ENCODE measurements around the gene EXD3. TPM values are rescaled to one million over a fixed set of nuclear protein-coding genes. Genes with fewer than 3 reads are reported as not detected.

Gene EXD3
- total and polyA plus RNA-seq, 9 of the 15 experiments (the other 6 are each of a cell fraction or from before 2014, with no cell fraction given): 0.29 to 12.5 (median 3.9) TPM

DNA sequence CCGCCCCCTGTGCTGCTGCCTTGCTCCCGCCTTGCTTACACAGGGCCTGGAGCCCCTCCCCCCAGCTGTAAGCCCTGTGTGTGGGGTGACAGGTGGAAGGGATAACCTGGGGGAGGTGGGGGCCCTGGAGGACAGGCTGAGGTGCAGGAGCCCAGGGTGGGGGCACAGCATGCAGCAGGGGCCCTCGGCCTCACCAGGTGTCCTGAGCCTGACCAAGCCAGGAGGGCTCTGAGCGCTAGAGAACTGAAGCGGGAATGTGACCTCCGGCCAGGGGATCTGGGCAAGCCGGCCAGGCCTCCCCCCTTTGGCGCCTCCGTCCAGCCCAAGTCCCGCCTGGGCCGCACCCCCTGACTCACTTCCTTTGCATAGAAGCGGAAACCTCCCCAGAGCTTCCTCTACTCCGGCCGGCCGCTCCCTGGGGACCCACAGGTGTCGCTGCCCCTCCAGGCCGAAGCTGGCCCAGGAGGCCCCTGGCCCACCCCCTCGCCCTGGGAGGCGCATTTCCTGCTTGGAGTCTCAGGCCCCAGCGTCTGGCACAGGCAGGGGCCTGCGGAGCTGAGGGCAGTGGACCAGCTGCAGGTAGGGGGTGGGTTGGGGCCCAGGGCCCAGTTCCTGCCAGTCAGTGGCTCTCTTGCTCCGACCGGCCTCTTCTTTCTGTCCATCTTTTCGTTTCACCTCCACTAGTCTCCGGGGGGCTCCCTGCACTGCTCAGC, 145.5 kb downstream of the EXD3 start, which contains the start of gene TOR4A (continued):
- TF ChIP-seq, protein P1, sequence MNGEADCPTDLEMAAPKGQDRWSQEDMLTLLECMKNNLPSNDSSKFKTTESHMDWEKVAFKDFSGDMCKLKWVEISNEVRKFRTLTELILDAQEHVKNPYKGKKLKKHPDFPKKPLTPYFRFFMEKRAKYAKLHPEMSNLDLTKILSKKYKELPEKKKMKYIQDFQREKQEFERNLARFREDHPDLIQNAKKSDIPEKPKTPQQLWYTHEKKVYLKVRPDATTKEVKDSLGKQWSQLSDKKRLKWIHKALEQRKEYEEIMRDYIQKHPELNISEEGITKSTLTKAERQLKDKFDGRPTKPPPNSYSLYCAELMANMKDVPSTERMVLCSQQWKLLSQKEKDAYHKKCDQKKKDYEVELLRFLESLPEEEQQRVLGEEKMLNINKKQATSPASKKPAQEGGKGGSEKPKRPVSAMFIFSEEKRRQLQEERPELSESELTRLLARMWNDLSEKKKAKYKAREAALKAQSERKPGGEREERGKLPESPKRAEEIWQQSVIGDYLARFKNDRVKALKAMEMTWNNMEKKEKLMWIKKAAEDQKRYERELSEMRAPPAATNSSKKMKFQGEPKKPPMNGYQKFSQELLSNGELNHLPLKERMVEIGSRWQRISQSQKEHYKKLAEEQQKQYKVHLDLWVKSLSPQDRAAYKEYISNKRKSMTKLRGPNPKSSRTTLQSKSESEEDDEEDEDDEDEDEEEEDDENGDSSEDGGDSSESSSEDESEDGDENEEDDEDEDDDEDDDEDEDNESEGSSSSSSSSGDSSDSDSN (IDR thresholded peaks at IDR 0.05; ENCODE audit: borderline replicate concordance in 1 of 2, low read depth in 2 of 2, low read length in 2 of 2): peak; percentile 94 to 96
- TF ChIP-seq, protein P2, sequence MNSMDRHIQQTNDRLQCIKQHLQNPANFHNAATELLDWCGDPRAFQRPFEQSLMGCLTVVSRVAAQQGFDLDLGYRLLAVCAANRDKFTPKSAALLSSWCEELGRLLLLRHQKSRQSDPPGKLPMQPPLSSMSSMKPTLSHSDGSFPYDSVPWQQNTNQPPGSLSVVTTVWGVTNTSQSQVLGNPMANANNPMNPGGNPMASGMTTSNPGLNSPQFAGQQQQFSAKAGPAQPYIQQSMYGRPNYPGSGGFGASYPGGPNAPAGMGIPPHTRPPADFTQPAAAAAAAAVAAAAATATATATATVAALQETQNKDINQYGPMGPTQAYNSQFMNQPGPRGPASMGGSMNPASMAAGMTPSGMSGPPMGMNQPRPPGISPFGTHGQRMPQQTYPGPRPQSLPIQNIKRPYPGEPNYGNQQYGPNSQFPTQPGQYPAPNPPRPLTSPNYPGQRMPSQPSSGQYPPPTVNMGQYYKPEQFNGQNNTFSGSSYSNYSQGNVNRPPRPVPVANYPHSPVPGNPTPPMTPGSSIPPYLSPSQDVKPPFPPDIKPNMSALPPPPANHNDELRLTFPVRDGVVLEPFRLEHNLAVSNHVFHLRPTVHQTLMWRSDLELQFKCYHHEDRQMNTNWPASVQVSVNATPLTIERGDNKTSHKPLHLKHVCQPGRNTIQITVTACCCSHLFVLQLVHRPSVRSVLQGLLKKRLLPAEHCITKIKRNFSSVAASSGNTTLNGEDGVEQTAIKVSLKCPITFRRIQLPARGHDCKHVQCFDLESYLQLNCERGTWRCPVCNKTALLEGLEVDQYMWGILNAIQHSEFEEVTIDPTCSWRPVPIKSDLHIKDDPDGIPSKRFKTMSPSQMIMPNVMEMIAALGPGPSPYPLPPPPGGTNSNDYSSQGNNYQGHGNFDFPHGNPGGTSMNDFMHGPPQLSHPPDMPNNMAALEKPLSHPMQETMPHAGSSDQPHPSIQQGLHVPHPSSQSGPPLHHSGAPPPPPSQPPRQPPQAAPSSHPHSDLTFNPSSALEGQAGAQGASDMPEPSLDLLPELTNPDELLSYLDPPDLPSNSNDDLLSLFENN (IDR thresholded peaks at IDR 0.05; ENCODE audit: low read depth in 2 of 2, low read length in 2 of 2): 0 out of 4 replicates have a peak, but pooled peaks of 1 of the 2 experiments have one; percentile 11
- TF ChIP-seq NELFE (IDR thresholded peaks at IDR 0.05; ENCODE audit: insufficient read depth, insufficient read length): no peak
- TF ChIP-seq, protein P3, sequence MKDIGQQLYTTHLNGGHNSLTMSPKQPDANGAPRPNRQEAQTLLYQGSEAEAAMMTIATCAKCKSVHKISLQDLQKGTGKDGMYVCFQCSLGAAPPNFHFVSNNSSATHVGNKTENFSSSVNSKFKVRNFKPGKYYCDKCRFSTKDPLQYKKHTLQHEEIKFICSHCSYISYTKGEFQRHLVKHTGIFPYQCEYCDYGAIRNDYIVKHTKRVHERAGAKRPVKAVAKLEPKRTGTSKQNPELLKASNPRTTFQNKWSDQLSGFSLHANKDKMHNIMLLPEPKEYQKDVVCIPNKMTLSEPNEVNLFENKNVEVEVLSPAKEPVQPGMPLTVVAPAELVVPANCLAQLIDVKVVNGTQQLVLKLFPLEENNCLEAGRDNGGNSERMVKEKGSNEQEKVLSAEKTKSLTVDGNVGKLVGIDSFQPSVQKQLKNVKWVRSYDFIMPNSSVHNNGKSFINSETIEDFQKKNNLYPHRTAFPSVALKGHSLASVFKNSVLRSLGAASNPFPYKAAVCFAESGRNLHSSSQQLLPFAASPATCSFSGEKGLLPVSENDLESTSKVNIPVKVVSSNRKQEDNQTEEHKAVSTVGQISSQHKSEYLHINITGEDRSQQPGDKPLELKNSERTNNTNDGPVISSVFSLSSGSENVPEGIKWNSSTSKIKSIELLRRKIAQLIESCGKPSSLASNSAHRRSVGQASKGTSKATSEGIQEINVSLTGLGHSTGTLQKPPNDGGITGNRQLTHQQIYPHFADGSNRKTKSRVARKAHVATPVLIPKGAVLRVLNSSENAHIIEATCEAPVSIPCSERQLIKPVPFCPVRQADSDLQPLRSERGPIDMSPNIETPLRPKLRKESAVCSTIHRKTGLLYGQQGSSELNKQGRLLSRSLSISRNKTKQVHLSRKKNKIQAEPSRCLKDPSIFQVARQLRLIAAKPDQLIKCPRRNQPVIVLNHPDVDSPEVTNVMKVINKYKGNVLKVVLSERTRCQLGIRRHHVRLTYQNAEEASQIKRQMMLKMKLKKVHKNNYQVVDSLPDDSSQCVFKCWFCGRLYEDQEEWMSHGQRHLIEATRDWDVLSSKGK (CRISPR knock-in tag; IDR thresholded peaks at IDR 0.05): no peak
- TF ChIP-seq RBBP5 (IDR thresholded peaks at IDR 0.05; ENCODE audit: borderline replicate concordance, insufficient read depth, low read length, poor library complexity, severe bottlenecking): peak; percentile 19
- no peak; the same call in 1 of the 2 replicates for TF ChIP-seq CC2D1A (IDR thresholded peaks at IDR 0.05)
- TF ChIP-seq KHSRP (IDR thresholded peaks at IDR 0.05): no peak
- TF ChIP-seq, protein P4, sequence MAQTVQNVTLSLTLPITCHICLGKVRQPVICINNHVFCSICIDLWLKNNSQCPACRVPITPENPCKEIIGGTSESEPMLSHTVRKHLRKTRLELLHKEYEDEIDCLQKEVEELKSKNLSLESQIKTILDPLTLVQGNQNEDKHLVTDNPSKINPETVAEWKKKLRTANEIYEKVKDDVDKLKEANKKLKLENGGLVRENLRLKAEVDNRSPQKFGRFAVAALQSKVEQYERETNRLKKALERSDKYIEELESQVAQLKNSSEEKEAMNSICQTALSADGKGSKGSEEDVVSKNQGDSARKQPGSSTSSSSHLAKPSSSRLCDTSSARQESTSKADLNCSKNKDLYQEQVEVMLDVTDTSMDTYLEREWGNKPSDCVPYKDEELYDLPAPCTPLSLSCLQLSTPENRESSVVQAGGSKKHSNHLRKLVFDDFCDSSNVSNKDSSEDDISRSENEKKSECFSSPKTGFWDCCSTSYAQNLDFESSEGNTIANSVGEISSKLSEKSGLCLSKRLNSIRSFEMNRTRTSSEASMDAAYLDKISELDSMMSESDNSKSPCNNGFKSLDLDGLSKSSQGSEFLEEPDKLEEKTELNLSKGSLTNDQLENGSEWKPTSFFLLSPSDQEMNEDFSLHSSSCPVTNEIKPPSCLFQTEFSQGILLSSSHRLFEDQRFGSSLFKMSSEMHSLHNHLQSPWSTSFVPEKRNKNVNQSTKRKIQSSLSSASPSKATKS (CRISPR knock-in tag; IDR thresholded peaks at IDR 0.05): no peak
- TF ChIP-seq PCBP1 (IDR thresholded peaks at IDR 0.05; ENCODE audit: low read depth, low read length, poor library complexity, severe bottlenecking): no peak
- TF ChIP-seq, protein P5, sequence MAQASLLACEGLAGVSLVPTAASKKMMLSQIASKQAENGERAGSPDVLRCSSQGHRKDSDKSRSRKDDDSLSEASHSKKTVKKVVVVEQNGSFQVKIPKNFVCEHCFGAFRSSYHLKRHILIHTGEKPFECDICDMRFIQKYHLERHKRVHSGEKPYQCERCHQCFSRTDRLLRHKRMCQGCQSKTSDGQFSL (CRISPR knock-in tag; IDR thresholded peaks at IDR 0.05): peak; percentile 64; the same call in 1 of the 2 replicates
- TF ChIP-seq, protein P5 (tag; IDR thresholded peaks at IDR 0.05): peak in 1 of 2 experiments; percentile 78; a peak in 2 of 4 replicates
- TF ChIP-seq SMARCE1 (IDR thresholded peaks at IDR 0.05): peak; percentile 62; the same call in 1 of the 2 replicates
- no peak for TF ChIP-seq RBM25 (IDR thresholded peaks at IDR 0.05; ENCODE audit: low read depth, low read length, severe bottlenecking)
